Measurements from ENCODE around the gene PTGES2.

DNA sequence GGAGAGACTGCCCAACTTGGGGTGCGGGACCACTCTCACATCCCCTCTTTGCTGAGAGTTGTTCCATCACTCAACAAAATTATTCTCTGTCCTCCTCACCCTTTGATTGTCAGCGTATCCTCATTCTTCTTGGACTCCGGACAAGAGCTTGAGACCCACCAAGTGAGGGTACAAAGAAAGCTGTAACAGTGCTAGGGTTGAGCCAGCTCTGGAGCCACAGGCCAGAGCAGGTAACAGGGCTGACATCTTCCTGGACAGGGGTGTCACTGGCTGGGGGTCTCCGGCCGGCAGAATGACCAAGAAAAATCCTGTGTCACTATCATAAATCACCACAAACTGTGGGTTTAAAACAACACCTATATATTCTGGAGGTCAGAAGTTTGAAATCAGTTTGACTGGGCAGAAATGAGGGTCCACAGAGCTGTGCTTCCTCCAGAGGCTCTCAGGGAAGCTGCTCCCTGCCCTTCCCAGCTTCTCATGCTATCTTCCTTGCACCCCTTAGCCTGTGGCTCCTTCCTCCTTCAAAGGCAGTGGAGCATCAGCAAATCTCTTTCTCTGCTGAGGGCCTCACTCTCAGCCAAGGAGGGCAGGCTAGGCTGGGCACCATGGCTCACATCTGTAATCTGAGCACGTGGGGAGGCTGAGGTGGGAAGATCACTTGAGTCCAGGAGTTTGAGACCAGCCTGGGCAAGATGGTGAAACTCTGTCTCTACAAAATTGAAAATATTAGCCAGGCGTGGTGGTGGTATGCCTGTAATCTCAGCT, 28.4 kb upstream of the PTGES2 start:
- TF ChIP-seq, protein P1, sequence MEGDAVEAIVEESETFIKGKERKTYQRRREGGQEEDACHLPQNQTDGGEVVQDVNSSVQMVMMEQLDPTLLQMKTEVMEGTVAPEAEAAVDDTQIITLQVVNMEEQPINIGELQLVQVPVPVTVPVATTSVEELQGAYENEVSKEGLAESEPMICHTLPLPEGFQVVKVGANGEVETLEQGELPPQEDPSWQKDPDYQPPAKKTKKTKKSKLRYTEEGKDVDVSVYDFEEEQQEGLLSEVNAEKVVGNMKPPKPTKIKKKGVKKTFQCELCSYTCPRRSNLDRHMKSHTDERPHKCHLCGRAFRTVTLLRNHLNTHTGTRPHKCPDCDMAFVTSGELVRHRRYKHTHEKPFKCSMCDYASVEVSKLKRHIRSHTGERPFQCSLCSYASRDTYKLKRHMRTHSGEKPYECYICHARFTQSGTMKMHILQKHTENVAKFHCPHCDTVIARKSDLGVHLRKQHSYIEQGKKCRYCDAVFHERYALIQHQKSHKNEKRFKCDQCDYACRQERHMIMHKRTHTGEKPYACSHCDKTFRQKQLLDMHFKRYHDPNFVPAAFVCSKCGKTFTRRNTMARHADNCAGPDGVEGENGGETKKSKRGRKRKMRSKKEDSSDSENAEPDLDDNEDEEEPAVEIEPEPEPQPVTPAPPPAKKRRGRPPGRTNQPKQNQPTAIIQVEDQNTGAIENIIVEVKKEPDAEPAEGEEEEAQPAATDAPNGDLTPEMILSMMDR (IDR thresholded peaks at IDR 0.05): no peak
- TF ChIP-seq POLR2A (IDR thresholded peaks at IDR 0.05) (no peak), POLR2AphosphoS5 (IDR thresholded peaks at IDR 0.05; ENCODE audit: insufficient read depth in 1 of 2, low read depth in 1 of 2) (no peak)

Measured in vagina (tissue), 2 donors.